ENCODE measurements around the gene RPL10A. TPM values are rescaled to one million over a fixed set of nuclear protein-coding genes. Genes with fewer than 3 reads are reported as not detected.
A peak's percentile ranks its signal among the peaks of the same experiment; 100 is the strongest.

RPL10A gene
- total RNA-seq (100 to 1,000 TPM; 472 to 700 (median 532) TPM), polyA plus RNA-seq (1,000 to 10,000 TPM in 1 of 2 donors, 100 to 1,000 TPM in 1; 356 to 1,412 TPM)
- long read RNA-seq, donor 1, transcript RPL10A-201 (6 exons, 716 nt) = major isoform, 256 of 273 reads
- long read RNA-seq, donor 1, transcript RPL10A-202 (5 exons, 1,063 nt) = minor isoform, 9 of 273 reads
- long read RNA-seq, donor 1, partial matches to known transcripts = 4 of 273 reads
- long read RNA-seq, donor 1, other reads (novel, unspliced or antisense) = 3 of 273 reads
- long read RNA-seq, donor 2, transcript RPL10A-202 (5 exons, 1,063 nt) = minor isoform, 18 of 430 reads
- long read RNA-seq, donor 2, transcript RPL10A-203 (5 exons, 1,069 nt) = minor isoform, 11 of 430 reads
- long read RNA-seq, donor 2, transcript RPL10A-201 (6 exons, 716 nt) = major isoform, 344 of 430 reads
- long read RNA-seq, donor 2, partial matches to known transcripts = 25 of 430 reads
- long read RNA-seq, donor 2, other reads (novel, unspliced or antisense) = 29 of 430 reads
- long read RNA-seq, donor 3, transcript RPL10A-201 (6 exons, 716 nt) = major isoform, 153 of 164 reads
- long read RNA-seq, donor 3, partial matches to known transcripts = 2 of 164 reads
- long read RNA-seq, donor 3, other reads (novel, unspliced or antisense) = 4 of 164 reads

DNA sequence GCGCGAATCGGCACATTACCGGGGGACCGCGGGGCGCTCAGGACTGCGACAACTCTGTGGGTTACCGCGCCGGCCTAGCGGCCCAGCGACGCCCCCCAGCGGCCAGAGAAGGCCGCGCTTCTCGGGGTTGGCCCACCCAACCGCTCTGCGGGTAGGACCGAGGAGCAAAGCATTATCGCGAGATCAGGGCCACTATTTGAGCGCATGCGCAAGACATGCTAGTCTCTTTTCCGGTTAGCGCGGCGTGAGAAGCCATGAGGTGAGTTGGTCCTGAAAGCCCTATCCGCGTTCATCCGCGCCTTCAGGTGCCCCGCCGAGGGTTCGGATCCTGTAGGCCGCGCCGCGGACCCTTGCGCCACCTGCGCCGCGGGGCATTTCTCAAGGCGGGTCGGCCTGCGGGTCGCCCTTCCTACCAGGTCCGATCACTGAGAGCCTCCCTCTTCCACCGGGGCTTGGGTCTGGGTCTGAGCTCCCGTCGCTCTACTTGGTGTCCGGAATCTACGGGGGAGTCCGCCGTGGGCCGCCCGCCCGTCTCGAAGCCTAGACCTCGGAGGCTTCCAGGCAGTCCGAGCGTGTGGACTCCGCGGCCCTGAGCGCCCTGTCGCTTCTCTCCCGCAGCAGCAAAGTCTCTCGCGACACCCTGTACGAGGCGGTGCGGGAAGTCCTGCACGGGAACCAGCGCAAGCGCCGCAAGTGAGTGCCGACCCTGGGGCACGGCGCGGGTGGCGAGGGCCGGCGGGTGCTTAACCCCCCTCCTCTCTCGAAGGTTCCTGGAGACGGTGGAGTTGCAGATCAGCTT is at the start of gene RPL10A:
Gene RPL10A (plus strand): TSS at position 221 of the 799 bp plus-strand sequence. CDS start 34 bp downstream, at position 255.
- intact Hi-C loops (cut with DNase I) = loop anchor here in 7 of 10 donors (1.0 to 5.0 kb wide), 3 partner anchors 28 to 126 kb away; partner anchors contain the start of genes PPARD (in 7 of the 7) and TEAD3 (in 1 of the 7)
- no peaks in the 10 kb centered on the region for H3K27me3 ChIP-seq
- DNase-seq (peak; percentile 95 to 97 (median 97)), ATAC-seq (peak; percentile 86 to 92 (median 88))
- WGBS, 4 donors = 0 to 2% (median 0%) methylated on average over 37 to 86 of the region's 86 CpGs
- peak within 1 kb of the TSS; percentile 62 to 94 (median 88) for H3K27ac ChIP-seq
- TF ChIP-seq, protein P1, sequence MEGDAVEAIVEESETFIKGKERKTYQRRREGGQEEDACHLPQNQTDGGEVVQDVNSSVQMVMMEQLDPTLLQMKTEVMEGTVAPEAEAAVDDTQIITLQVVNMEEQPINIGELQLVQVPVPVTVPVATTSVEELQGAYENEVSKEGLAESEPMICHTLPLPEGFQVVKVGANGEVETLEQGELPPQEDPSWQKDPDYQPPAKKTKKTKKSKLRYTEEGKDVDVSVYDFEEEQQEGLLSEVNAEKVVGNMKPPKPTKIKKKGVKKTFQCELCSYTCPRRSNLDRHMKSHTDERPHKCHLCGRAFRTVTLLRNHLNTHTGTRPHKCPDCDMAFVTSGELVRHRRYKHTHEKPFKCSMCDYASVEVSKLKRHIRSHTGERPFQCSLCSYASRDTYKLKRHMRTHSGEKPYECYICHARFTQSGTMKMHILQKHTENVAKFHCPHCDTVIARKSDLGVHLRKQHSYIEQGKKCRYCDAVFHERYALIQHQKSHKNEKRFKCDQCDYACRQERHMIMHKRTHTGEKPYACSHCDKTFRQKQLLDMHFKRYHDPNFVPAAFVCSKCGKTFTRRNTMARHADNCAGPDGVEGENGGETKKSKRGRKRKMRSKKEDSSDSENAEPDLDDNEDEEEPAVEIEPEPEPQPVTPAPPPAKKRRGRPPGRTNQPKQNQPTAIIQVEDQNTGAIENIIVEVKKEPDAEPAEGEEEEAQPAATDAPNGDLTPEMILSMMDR (IDR thresholded peaks at IDR 0.05) = peak; percentile 92 to 99 (median 95)
- TF ChIP-seq POLR2A (IDR thresholded peaks at IDR 0.05) = peak in 1 of 2 donors; percentile 92
- peak within 1 kb of the TSS; percentile 61 to 98 (median 72) for H3K4me3 ChIP-seq
- H3K4me1 ChIP-seq = peaks cover 3 to 40% (median 23%) of the 10 kb centered on the region in 12 donors
- peaks cover 0 to 45% (median 36%) of the 10 kb centered on the region in 9 donors for H3K36me3 ChIP-seq
- no peaks in the 10 kb centered on the region for H3K9me3 ChIP-seq

- peaks cover 0 to 30% (median 10%) of the 10 kb centered on the region in 12 donors for H3K4me1 ChIP-seq
- DNase-seq (no peak), ATAC-seq (no peak)
- intact Hi-C loops (cut with DNase I) = loop anchor here in 1 of 10 donors (10.0 kb wide), 1 partner anchor 75 kb away; the partner anchor contains the start of gene PPARD
- no peak overlapping the region for H3K4me3 ChIP-seq
- H3K36me3 ChIP-seq = peaks cover 0 to 62% (median 43%) of the 10 kb centered on the region in 9 donors
- H3K27me3 ChIP-seq = no peaks in the 10 kb centered on the region
- no peak for TF ChIP-seq POLR2A (IDR thresholded peaks at IDR 0.05)
- TF ChIP-seq, protein P1 (IDR thresholded peaks at IDR 0.05) = no peak
- WGBS, 4 donors = 60 to 71% (median 64%) methylated on average over 5 of the region's 5 CpGs
- H3K9me3 ChIP-seq = no peaks in the 10 kb centered on the region
- peak overlapping the region in 1 of 12 donors; percentile 11 for H3K27ac ChIP-seq
Measured at GRCh38 chr6:35419417-35419816, 48.8 kb upstream of the RPL10A start.

- DNase-seq = no peak
- no peak for ATAC-seq
- Histone ChIP-seq H3K27me3 (no peaks in the 10 kb centered on the region), H3K36me3 (peaks cover 0 to 68% (median 47%) of the 10 kb centered on the region in 9 donors), H3K27ac (no peak overlapping the region), H3K4me3 (no peak overlapping the region), H3K4me1 (peaks cover 0 to 30% (median 7%) of the 10 kb centered on the region in 12 donors), H3K9me3 (no peaks in the 10 kb centered on the region)
- no peak for TF ChIP-seq POLR2A (IDR thresholded peaks at IDR 0.05)
- TF ChIP-seq, protein P1 (IDR thresholded peaks at IDR 0.05) = no peak
- intact Hi-C loops (cut with DNase I) = loop anchor here in 1 of 10 donors (10.0 kb wide), 1 partner anchor 75 kb away; the partner anchor contains the start of gene PPARD
- WGBS, 4 donors = 94 to 97% (median 95%) methylated on average over 13 to 14 of the region's 14 CpGs
Measured at GRCh38 chr6:35419961-35420360, 48.2 kb upstream of the RPL10A start.
